ENCODE data around the gene NFYC.

NFYC gene

DNA sequence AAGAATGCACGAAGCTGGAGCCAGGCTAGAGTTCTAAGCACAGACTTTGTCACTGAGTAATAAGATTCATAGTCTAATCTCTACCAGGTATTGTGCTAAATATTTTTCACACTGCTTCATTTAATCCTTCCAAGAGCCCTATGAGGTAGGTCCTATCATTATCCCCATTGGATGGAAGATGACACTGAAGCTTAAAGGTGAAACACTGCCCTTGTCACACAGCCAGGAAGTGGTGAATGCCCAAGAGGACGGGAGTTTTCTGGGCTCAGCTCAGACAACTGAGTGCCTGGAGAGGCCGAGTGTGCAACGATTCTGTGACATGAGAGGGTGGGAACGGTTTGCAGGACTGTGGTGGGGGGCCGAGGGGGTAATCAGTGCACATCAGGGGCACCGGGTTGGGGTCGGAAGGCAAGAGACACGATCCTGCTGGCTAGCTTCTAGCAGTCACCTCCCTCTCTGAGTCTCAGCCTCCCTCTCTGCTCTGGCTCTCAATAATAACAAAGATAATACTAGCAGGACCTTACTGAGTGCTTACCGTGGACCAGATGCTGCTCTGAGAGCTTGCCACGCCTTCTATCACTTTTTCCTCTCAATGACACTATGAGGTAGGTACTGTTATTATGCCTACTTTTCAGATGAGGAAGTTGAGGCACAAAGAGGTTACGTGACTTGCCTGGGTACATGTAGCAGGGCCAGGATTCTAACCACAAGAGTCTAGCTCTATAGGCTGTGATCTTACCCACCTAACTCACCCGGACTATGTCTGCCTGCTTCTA is 104.5 kb downstream of the NFYC start:
- CTCF ChIA-PET, result interaction anchor here (0.6 to 4.7 kb wide), 6 partner anchors 17 to 68 kb away, joined by 3 to 27 read pairs (median 3); no protein-coding TSS in a partner anchor
- Mint-ChIP-seq H3K4me3 (peak overlapping the region; percentile 3), H3K9me3 (no peaks in the 10 kb centered on the region), H3K4me1 (peaks cover 52% of the 10 kb centered on the region), H3K36me3 (no peaks in the 10 kb centered on the region), H3K27me3 (peaks cover 35% of the 10 kb centered on the region), H3K27ac (peak overlapping the region; percentile 77)
- peak; percentile 38 for DNase-seq

DNA sequence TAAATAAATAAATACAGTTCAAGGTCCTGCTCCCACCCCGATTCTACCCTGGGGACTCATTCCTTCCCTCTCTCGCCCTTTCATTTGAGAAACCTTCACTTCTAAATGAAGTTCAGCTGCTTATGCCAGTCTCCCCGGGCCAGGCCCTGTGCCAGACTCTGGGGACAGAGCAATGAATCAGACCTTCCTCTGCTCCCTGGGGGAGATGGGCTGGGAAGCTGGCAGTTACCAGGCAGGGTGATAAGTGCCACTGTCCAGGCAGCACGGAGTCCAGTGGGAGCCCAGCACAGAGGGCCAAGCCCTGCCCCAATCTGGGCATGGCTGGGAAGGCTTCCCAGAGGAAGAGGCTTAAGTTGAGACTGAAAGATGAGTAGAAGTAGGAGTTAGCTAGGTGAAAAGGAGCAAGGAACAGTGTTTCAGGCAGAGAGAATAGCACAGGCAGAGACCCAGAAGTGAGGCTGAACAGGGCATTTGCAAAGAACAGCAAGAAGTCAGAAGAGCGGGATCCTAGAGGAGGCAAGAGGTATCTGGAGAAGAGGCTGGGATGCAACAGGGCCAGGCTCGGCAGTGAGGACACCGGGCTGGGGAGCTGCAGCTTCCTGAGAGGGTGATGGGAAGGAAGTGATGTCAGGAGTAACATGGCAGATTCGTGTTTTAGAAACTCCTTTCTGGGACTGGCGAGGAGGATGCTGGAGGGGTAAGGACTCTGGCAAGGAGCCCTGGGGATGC is 105.6 kb downstream of the NFYC start:
- Mint-ChIP-seq H3K36me3 (no peaks in the 10 kb centered on the region), H3K27ac (peak overlapping the region; percentile 65), H3K4me3 (no peak overlapping the region), H3K9me3 (no peaks in the 10 kb centered on the region), H3K27me3 (peaks cover 32% of the 10 kb centered on the region), H3K4me1 (peaks cover 62% of the 10 kb centered on the region)
- CTCF ChIA-PET, result interaction anchor here (0.8 to 4.7 kb wide), 5 partner anchors 10 to 48 kb away, joined by 3 to 27 read pairs (median 4); no protein-coding TSS in a partner anchor
- no peak for DNase-seq

DNA sequence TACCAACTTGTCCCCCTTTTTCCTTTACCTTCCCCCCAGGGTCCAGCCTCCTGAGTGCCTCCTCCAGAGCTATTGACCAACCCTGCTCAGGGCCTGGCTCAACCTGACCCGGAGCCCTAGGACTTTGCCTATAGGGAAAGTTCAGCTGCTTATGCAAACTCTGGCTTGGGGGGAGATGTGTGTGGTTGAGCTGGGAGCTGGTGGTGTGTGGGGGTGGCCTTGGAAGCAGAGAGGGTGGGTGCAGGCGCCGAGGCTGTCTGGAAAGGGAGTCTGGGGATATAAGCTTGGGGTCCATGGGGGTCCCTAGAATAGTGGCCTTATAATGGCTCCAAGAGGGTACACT is 106.1 kb downstream of the NFYC start:
- H3K4me1 Mint-ChIP-seq, result peaks cover 64% of the 10 kb centered on the region
- no peaks in the 10 kb centered on the region for H3K36me3 Mint-ChIP-seq
- peak overlapping the region; percentile 65 for H3K27ac Mint-ChIP-seq
- H3K4me3 Mint-ChIP-seq, result no peak overlapping the region
- H3K27me3 Mint-ChIP-seq, result peaks cover 28% of the 10 kb centered on the region
- CTCF ChIA-PET, result interaction anchor here (0.8 to 4.7 kb wide), 5 partner anchors 9 to 48 kb away, joined by 3 to 27 read pairs (median 4); no protein-coding TSS in a partner anchor
- no peaks in the 10 kb centered on the region for H3K9me3 Mint-ChIP-seq
- no peak for DNase-seq

DNA sequence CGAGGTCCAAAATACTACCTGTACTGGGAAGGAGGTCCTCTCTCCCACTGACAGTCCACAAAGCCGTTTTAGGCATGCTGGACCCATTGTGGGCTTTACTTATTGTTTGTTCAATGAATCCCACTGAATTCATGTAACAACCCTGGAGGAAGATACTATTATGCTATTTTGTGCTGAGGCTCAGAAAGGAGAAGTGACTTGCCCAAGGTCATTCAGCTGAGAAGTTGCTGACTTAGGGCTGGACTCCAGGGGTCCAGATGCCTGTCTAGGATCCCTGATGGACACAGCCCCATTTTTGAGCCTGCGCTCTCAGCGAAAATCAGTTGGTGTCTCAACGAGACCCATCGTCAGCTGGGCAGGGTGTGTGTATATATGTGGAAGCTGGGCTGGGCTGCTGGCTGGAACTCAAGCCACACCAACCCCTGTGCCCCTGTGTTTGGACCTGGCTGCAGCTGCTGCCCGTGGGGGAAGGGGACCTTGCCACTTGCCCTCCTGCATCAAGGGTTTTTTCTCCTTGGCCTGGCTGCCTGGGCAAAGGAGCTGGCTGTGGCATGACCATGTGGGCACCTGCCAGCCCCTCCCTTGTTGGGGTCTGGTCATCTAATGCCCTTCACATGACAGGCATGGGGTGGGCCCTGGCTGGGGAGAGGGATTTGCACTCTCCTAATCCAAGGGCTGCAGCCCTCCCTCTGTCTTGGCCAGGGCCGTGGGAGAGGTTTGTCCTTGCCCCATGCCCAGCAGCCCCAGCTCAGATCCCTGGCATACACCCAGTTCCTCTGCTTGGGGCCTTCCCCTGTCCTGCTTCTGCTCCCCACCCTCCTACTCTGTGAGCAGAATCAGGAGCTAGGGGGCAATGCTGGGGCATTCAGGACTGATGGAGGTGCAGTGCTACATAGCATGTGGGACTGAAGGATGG is 107.1 kb downstream of the NFYC start:
- Mint-ChIP-seq H3K4me3 (no peak overlapping the region), H3K9me3 (no peaks in the 10 kb centered on the region), H3K4me1 (peaks cover 70% of the 10 kb centered on the region), H3K27me3 (peaks cover 27% of the 10 kb centered on the region), H3K36me3 (no peaks in the 10 kb centered on the region), H3K27ac (no peak overlapping the region)
- no peak for DNase-seq
- CTCF ChIA-PET, result interaction anchor here (1.7 to 4.7 kb wide), 2 partner anchors 9 to 23 kb away, joined by 3 to 27 read pairs; no protein-coding TSS in a partner anchor

DNA sequence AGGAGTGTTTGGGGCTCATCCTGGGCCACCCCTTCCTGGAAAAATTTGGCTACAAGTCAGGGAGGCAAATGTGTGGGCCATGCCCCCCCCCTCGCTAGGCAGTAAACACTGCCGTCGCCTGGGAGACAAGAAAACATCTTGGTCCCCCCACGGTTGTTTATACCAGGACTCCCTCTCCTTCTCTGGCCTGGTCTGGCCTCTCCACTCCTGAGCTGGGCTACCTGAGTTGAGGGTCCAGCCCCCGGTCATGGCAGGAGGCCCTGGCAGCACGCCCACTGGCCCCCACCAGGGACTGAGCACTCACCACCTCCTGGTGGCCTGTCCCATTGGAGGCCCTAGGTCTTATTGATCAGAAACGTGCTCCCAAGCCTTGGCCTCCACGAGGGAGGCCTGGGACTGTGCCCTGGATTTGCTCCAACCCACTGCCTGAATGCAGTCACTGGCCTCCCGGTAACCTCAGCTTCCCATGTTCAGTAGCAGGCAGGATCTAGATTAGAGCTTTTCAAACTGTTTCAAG is 107.9 kb downstream of the NFYC start:
- Mint-ChIP-seq H3K4me1 (peaks cover 62% of the 10 kb centered on the region), H3K27me3 (peaks cover 27% of the 10 kb centered on the region), H3K36me3 (no peaks in the 10 kb centered on the region), H3K9me3 (no peaks in the 10 kb centered on the region), H3K27ac (no peak overlapping the region), H3K4me3 (no peak overlapping the region)
- CTCF ChIA-PET, result interaction anchor here (4.7 kb wide), 1 partner anchor 24 kb away, joined by 27 read pairs; no protein-coding TSS in a partner anchor
- DNase-seq, result no peak

DNA sequence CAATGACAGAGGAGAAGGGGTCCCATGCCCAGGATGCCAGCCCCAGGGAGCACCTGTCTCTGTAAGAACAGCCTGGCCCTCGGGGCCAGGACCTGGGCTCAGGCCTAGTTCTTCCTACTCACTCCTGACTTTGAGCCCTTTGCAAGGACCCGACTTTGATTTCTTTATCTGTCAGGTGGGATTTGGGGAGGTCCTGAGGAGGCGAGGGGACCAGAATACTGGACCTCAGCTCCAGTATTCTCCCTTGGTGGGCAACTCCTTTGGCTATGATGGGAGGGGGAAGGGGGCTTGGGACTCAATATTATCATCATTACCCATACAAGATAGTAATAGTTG is 110.2 kb downstream of the NFYC start:
- Mint-ChIP-seq H3K36me3 (no peaks in the 10 kb centered on the region), H3K27ac (no peak overlapping the region), H3K4me3 (peak overlapping the region; percentile 62), H3K27me3 (peaks cover 42% of the 10 kb centered on the region), H3K9me3 (no peaks in the 10 kb centered on the region), H3K4me1 (peaks cover 41% of the 10 kb centered on the region)
- CTCF ChIA-PET, result no interaction called here
- DNase-seq, result no peak

DNA sequence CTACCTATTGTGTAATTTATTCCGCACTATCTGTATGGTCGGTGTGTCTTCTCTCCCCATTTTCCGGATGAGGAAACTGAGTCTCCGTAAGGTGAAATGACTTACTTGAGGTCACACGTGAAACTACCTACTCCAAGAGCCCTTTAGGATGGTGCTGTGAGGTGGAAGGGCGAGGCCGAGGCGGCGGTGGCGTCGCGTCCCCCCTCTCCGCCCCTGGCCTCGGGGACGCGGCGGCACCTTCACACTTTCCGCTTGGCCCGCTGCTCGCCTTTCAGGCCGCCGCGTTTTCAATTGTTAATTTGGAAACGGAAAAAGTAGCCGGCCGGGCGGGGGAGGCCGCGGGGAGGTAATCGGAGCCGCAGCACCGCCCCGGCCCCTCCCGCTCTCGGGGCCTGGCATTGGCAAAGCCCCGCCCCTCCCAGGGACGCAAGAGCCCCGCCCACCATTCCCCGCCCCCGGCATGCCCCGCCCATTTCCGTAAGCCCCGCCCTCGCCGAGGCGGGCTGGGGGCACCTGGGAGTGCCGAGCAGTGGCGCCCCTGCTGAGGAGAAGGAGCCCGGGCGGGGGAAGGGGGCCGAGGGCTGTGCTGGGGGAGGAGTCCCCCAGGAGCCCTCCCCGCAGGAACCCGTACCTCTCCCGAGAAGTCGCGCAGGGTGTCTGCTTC is 110.7 kb downstream of the NFYC start:
- H3K27ac Mint-ChIP-seq, result no peak overlapping the region
- peak overlapping the region; percentile 62 for H3K4me3 Mint-ChIP-seq
- H3K27me3 Mint-ChIP-seq, result peaks cover 42% of the 10 kb centered on the region
- no peaks in the 10 kb centered on the region for H3K9me3 Mint-ChIP-seq
- H3K36me3 Mint-ChIP-seq, result no peaks in the 10 kb centered on the region
- peak; percentile 89 for DNase-seq
- H3K4me1 Mint-ChIP-seq, result peaks cover 37% of the 10 kb centered on the region
- CTCF ChIA-PET, result no interaction called here

DNA sequence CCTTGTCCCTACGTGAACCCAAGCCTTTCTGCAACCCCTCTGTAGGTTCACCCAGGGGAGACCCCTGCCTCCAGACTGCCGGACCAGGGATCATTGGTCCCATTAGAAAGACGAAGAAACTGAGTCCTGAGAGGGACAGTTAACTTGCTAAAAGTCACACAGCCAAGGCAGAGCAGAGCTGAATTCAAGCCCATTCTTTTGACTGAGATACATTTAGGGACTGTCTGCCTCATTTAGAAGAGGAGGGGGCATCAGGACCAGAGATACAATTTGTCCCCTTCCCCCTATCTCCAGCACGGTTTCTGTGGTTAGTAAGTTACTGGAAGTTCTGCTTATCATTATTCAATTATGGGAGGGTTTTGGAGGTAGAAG is 111.2 kb downstream of the NFYC start:
- no peaks in the 10 kb centered on the region for H3K36me3 Mint-ChIP-seq
- H3K27ac Mint-ChIP-seq, result no peak overlapping the region
- peak overlapping the region; percentile 47 for H3K4me3 Mint-ChIP-seq
- H3K9me3 Mint-ChIP-seq, result no peaks in the 10 kb centered on the region
- no peak for DNase-seq
- H3K27me3 Mint-ChIP-seq, result peaks cover 46% of the 10 kb centered on the region
- CTCF ChIA-PET, result interaction anchor here (0.6 to 1.3 kb wide), 3 partner anchors 8 to 29 kb away, joined by 3 to 4 read pairs (median 3); no protein-coding TSS in a partner anchor
- peaks cover 32% of the 10 kb centered on the region for H3K4me1 Mint-ChIP-seq

DNA sequence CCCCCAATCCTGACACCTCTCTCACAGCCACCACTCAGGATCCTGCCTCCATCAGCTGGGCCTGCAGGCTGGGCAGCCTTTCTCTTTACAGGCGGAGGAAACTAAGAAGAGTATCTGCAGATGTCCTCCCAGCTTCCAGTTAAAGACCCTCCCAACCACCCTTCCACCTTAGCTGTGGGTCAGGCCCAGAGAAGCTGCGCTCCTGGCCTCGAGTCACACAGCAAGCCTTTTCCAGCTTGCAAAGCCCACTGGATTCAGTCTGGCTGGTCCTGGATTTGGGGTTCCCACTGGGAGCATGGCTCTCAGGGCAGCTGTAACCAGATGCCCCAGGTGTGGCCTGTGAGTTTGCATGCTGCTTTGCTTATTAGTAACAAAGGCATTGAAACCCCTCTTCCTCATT is 111.9 kb downstream of the NFYC start:
- H3K27me3 Mint-ChIP-seq, result peaks cover 51% of the 10 kb centered on the region
- H3K4me3 Mint-ChIP-seq, result no peak overlapping the region
- DNase-seq, result no peak
- H3K4me1 Mint-ChIP-seq, result peaks cover 30% of the 10 kb centered on the region
- CTCF ChIA-PET, result interaction anchor here (0.9 to 1.3 kb wide), 4 partner anchors 12 to 46 kb away, joined by 3 to 4 read pairs (median 3); no protein-coding TSS in a partner anchor
- no peaks in the 10 kb centered on the region for H3K36me3 Mint-ChIP-seq
- no peak overlapping the region for H3K27ac Mint-ChIP-seq
- H3K9me3 Mint-ChIP-seq, result no peaks in the 10 kb centered on the region

DNA sequence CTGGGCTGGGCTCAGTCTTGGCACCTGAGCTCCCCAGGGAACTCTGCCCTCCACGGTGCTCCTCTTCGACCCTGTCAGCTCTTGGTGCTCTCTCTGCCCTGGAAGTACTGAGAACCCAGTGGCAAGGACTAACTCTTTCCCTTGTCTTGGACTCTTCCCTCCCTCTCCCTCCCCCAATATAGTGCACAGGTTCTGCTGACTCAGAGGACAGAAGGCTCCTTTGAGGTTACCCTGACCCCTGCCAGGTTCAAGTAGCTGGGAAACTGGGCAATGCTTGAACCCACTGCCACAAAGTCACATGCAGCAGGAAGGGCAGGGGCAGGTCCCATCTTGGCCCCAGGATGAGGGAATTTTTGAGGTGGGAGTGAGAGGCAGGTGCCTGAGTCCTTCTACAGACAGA is 112.4 kb downstream of the NFYC start:
- Mint-ChIP-seq H3K4me3 (no peak overlapping the region), H3K27ac (no peak overlapping the region), H3K4me1 (peaks cover 34% of the 10 kb centered on the region), H3K36me3 (no peaks in the 10 kb centered on the region), H3K27me3 (peaks cover 54% of the 10 kb centered on the region), H3K9me3 (no peaks in the 10 kb centered on the region)
- CTCF ChIA-PET, result interaction anchor here (1.2 to 1.3 kb wide), 3 partner anchors 11 to 46 kb away, joined by 3 read pairs; no protein-coding TSS in a partner anchor
- no peak for DNase-seq

DNA sequence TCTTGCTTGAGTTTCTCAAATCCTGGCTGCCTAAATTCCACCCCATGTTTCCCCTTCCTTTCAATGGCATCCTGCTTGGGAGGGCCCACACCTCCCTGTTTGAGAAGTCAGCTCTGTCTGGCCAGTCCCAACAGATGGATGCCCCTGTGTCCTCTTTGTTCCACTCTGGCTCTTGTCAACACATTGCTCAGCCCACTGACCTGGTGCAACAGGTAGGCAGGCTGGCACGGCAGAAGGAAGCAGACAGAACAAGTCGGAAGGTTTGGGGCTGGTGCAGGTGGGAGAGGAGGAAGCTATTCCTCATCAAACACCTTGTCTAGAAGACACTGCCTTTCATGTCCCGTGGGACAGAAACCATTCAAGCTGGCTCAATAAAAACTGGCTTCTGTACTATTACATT is 114.7 kb downstream of the NFYC start:
- Mint-ChIP-seq H3K27ac (no peak overlapping the region), H3K4me3 (no peak overlapping the region), H3K9me3 (no peaks in the 10 kb centered on the region), H3K4me1 (peaks cover 35% of the 10 kb centered on the region), H3K27me3 (peaks cover 54% of the 10 kb centered on the region), H3K36me3 (no peaks in the 10 kb centered on the region)
- CTCF ChIA-PET, result interaction anchor here (0.8 to 1.7 kb wide), 2 partner anchors 8 to 146 kb away, joined by 3 read pairs; no protein-coding TSS in a partner anchor
- DNase-seq, result no peak

DNA sequence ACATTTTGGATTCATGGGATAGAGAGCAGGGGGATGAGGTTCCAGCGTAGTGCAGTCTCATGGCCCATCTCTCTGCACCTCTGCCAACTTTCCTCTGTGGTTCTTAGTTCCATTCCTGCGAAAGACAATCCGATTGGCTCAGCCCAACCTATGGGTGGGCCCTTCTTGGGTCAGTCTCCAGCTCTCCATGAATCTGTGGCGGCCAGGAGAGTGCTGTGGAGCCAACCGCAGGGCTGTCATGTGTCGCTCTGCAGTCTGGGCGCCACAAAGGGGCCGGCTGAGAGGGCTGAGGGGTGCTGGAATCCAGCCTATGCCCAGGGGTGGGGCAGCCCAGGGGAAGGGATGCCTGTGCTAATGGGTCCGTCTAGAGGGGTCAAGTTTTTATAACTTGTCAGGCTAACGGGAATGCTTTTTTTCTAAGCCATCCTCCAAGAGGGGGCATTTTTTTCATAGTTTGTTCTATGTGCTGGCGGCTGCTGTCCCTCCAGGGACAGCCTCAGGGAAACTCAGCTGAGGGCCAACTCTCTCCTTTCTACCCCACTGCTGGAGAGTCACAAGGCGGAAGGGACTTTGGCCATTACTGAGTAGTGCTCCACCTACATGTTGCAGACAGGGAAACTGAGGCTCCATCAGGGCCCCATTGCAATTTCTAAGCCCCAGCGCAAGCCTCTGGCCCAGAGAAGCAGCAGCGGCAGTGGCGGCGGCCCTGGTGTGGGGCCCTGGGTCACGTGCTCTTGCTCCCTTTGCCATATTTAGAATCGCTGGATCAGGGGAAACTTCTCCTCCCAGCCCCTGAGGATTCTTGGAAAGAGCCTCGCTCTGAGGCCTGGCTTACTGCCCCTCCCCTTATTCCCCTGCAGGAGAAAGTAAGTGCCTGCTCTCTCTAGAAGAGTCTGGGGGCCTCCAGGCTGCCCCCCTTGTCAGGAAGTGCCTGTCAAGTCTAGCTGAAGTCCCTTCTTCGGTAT is 115.5 kb downstream of the NFYC start:
- CTCF ChIA-PET, result interaction anchor here (0.8 to 1.7 kb wide), 2 partner anchors 9 to 146 kb away, joined by 3 read pairs; no protein-coding TSS in a partner anchor
- peaks cover 28% of the 10 kb centered on the region for H3K4me1 Mint-ChIP-seq
- no peak overlapping the region for H3K4me3 Mint-ChIP-seq
- H3K36me3 Mint-ChIP-seq, result no peaks in the 10 kb centered on the region
- peaks cover 57% of the 10 kb centered on the region for H3K27me3 Mint-ChIP-seq
- DNase-seq, result no peak
- H3K9me3 Mint-ChIP-seq, result no peaks in the 10 kb centered on the region
- H3K27ac Mint-ChIP-seq, result no peak overlapping the region

Data from activated naive CD4-positive, alpha-beta T cell treated with anti-CD3 and anti-CD28 coated beads, Interleukin-2, amount 10 ng/mL, durations not matched to agents 7 days and 5 days (primary cell).